GM18861 (cell line): ENCODE measurements around the gene UBL7.

Experiments used
- ATAC-seq: cut with Tn5 transposase; IDR thresholded peaks from one replicate; pipeline ENCODE4 v1.9.1; 2021; ENCODE audit not compliant: unreplicated experiment

Gene UBL7

GRCh38 chr15:74424901-74425528 is 35.9 kb downstream of the UBL7 start:
- ATAC-seq = no peak

GRCh38 chr15:74423431-74424257 is 37.3 kb downstream of the UBL7 start:
- no peak for ATAC-seq

GRCh38 chr15:74422652-74423430 is 38.1 kb downstream of the UBL7 start:
- no peak for ATAC-seq

GRCh38 chr15:74422265-74422651 is 38.7 kb downstream of the UBL7 start:
- no peak for ATAC-seq

GRCh38 chr15:74421302-74422245 is 39.4 kb downstream of the UBL7 start:
- ATAC-seq = no peak

GRCh38 chr15:74420193-74420905 is 40.6 kb downstream of the UBL7 start:
- ATAC-seq = no peak

- ATAC-seq = no peak
Measured at GRCh38 chr15:74419432-74419831, 41.5 kb downstream of the UBL7 start.

GRCh38 chr15:74418575-74419338 is 42.2 kb downstream of the UBL7 start:
- ATAC-seq = no peak

GRCh38 chr15:74417670-74418069 is 43.3 kb downstream of the UBL7 start:
- no peak for ATAC-seq

- no peak for ATAC-seq
Measured at GRCh38 chr15:74417225-74417624, 43.7 kb downstream of the UBL7 start.

- ATAC-seq = no peak
Measured at GRCh38 chr15:74415966-74416916, 44.7 kb downstream of the UBL7 start.

GRCh38 chr15:74414603-74415338 is 46.2 kb downstream of the UBL7 start:
- no peak for ATAC-seq

GRCh38 chr15:74414081-74414580 is 46.8 kb downstream of the UBL7 start:
- no peak for ATAC-seq

GRCh38 chr15:74413350-74414080 is 47.4 kb downstream of the UBL7 start:
- ATAC-seq = no peak

GRCh38 chr15:74412159-74412558 is 48.8 kb downstream of the UBL7 start:
- no peak for ATAC-seq

GRCh38 chr15:74411686-74412085 is 49.3 kb downstream of the UBL7 start:
- no peak for ATAC-seq

GRCh38 chr15:74410502-74410901 is 50.5 kb downstream of the UBL7 start:
- ATAC-seq = no peak
